IPS-18c (cell line): Measurements from ENCODE around the gene TRIO.

Experiments used
- H3K4me3 ChIP-seq: 2 replicates; pipeline ENCODE4 v1.7.0; 2013; ENCODE audit warnings: low read depth, mild to moderate bottlenecking, low read length, moderate library complexity; ENCODE audit not compliant: insufficient read depth
- H3K9me3 ChIP-seq: one replicate; pipeline ENCODE4 v1.6.1; 2013; ENCODE audit warnings: mild to moderate bottlenecking, low read length, moderate library complexity; ENCODE audit not compliant: control insufficient read depth, insufficient read depth

TRIO gene

DNA sequence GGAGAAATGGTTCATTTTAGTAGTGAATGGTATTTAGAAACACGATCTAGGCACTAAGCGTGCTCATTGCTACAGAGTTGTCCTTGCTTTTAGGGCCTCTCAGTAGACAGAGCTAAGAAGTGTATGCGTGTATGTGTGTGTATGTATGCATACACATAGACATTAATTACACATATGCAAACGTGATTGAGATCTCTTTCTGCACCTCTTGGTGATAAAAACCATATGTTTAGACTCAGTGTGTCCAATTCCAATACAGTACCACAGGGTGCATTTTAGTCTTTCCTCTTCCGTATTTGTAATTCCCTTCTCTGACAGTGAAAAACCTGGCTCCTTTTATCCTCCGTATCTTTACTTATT lies 13.1 kb downstream of the TRIO start:
- H3K4me3 ChIP-seq = no peak overlapping the region
- no peaks in the 10 kb centered on the region for H3K9me3 ChIP-seq

DNA sequence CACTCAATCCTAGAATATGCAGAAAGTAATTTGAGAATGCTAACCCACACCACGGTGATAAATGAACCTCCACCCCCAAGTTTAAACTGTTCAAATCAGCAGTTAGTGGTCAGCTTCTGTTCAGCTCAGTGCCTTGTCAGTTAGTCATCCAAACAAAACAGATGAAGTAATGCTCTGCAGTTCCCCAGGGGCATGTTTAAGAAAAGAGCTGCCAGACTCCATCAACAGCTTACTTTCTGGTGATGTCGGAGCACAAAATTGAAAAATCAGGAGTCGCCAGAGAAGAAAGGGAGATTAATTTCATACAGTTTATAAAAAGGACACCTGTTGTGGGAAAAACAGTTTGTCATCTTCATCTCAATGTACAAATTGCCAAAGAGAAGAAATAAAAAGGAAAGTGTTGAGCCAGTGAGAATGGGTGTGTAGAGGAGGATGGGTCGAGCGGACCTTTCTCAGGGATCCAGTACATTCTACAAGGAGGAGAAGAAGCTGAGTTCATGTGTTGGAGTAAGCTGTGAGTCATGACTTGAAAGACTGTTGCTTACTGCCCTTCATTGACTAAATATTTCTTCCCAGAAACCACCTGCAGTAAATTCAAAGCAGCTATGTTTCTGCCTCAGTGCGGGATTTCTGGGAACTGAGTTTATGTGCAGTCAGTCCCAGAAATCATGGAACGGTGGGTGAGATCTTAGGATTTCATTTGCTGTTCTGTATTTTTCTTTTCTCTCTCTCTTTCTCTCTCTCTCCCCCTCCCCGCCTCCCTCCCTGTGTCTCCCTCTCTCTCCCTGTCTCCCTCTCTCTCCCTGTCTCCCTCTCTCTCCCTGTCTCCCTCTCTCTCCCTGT lies 13.7 kb downstream of the TRIO start:
- Histone ChIP-seq H3K4me3 (no peak overlapping the region), H3K9me3 (no peaks in the 10 kb centered on the region)

- no peaks in the 10 kb centered on the region for H3K9me3 ChIP-seq
- H3K4me3 ChIP-seq = no peak overlapping the region
Measured at GRCh38 chr5:14157493-14157782, 14.3 kb downstream of the TRIO start.

- no peaks in the 10 kb centered on the region for H3K9me3 ChIP-seq
- no peak overlapping the region for H3K4me3 ChIP-seq
Measured at GRCh38 chr5:14158890-14159666, 15.9 kb downstream of the TRIO start.

DNA sequence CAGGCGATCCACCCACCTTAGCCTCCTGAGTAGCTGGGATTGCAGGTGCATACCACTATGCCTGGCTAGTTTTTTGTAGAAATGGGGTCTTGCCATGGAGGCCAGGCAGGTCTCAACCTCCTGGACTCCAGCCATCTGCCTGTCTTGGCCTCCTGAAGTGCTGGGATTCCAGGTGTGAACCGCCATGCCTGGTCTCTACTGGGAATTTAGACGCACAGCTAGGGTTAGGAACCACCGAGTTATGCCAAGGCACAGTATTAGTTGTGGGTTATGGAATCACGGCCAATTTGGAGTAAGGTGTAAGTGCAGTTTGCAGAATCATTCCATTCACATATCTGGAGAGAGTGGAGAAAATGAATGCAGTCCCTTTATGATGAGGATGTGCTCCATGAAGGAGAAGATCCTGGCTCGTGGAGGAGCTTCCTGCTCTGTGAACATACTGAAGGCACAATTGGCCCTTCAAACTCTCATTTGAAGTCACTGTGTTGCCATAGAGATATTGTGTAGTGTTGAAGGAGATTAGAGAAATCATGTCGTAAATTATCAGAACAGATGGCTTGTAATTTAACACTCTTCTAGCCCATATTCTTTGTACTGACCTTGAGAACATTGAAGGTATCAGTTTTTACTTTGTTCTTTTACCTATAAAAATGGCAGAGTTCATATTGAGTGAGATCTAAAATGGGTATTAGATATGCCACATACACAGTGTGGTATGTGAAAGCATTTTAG lies 18.8 kb downstream of the TRIO start:
- Histone ChIP-seq H3K4me3 (no peak overlapping the region), H3K9me3 (no peaks in the 10 kb centered on the region)

DNA sequence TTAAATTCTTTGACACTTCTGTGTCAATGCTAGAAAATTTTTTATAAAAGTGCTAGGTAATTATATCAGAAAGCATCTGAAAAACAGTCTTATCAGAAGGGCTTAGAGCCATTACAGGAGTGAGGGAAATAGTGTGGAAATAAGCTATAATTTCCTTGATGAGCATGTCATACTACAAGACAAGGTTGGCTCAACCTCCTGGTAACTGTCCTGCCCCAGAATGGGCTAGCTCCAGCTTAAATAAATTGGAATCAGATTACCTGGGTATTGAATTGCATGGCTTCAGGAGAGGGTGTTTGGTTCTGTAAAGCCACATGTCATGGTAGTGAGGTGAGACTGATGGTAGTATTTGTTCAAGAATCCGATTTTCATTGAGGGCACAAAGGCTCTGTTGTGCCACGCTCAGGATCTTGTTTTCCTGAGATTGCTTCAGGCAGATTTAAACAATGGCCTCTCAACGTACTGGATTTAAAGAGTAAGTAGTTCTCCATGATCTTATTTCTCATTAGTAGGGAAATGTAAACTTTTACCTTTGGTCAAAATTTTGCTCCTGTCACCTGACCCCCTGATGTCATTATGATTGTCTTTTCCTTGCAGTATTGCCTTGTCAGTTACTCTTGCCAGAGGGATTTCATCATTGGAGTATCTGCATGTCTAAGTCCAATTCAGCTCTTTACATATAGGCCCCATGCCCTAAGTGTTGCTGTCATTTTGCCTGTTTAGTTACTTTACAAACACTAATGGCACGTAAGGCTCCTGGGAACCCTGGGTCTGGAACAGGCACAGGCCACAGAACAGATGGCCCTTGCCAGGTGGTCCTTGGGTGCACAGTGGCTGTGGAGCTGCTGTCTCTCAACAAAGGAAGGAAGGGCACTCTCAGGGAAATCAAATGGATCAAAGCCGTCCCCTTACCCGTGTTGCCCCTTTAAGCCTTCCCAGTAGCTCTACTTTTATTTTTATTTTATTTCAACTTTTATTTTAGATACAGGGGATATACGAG lies 21.3 kb downstream of the TRIO start:
- H3K9me3 ChIP-seq = no peaks in the 10 kb centered on the region
- no peak overlapping the region for H3K4me3 ChIP-seq

DNA sequence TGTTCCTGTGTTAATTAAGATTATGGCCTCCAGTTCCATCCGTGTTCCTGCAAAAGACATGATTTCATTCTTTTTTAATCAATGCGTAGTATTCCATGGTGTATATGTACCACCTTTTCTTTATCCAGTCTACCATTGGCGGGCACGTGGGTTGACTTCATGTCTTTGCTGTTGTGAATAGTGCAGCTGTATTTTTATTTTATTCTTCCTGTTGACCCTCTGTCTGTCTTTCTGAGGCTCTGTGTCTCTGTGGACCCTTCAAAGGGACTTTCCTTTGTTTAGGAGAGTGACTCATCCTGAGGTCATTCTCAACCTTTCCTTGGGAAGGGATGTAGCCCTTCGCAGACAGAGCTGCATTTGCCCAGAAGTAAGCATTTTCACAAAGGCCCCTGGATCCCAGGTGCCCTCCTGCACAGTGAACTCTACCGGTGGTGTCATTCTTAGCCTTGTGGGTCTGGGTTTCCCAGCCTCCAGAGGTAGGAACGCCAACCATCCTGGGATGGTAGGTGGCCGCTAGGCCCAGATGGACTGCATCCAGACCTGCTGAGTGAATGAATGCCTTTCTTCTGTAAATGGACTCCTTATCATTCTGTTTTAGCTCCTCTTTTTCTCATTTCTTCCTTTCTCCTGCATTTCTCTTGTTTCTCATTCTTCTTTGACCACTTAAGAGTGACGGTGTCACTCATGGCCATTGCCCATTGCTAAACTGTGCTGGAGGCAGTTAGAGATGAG lies 22.4 kb downstream of the TRIO start:
- no peaks in the 10 kb centered on the region for H3K9me3 ChIP-seq
- H3K4me3 ChIP-seq = no peak overlapping the region

- Histone ChIP-seq H3K9me3 (no peaks in the 10 kb centered on the region), H3K4me3 (no peak overlapping the region)
Measured at GRCh38 chr5:14166437-14166836, 23.3 kb downstream of the TRIO start.

- H3K4me3 ChIP-seq = no peak overlapping the region
- H3K9me3 ChIP-seq = no peaks in the 10 kb centered on the region
Measured at GRCh38 chr5:14167211-14167845, 24.2 kb downstream of the TRIO start.

DNA sequence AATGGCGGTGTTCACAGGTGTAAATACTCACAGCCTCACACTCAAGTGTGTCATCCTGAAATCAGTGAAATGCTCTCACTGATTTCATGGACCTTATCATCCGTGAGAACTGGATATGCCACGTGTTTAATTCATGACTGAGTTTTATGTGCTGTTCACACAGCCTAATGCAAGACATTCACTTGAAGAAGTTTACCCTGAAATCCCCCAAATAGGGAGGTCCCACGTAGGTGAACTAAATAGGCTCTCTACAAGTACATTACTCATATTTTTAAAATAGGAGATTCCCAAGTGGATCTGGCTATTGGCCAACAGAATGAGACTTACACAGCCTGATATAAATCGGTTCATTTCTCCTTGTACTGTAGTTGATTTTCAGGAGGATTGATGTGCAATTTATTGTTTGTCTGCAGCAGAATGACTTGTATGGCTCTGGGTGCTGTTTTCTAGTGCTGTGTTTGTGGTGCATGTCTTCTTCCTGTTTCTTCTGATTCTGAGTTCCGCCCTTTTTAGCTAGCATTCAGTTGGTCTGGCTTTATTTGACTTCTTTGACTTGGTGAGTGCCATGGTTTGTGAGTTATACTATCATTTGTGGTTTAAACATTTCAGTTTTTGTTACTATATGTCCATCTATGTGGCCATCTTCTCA lies 25.1 kb downstream of the TRIO start:
- Histone ChIP-seq H3K9me3 (no peaks in the 10 kb centered on the region), H3K4me3 (no peak overlapping the region)

DNA sequence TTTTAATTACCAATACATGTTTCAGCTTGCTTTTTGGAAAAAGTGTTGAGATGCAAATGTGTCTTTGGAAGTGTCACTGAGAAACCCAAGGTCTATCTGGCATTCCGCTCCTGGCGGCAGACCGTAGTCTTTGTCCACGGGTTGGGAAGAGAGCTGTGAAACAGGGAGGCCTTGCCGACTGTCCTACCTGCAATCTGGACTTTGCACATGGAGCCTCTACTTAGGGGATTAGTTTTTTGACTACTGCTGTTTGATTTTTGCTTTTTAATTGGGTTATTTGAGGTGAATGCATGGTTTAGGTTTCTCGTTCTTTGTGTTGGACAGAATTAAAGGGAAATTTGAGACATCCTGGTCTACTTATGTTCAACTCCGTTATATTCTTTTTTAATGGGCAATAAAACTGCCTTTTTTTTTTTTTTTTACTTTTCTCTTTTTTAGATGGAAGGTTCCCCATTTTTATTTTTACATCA lies 25.7 kb downstream of the TRIO start:
- Histone ChIP-seq H3K9me3 (no peaks in the 10 kb centered on the region), H3K4me3 (no peak overlapping the region)

DNA sequence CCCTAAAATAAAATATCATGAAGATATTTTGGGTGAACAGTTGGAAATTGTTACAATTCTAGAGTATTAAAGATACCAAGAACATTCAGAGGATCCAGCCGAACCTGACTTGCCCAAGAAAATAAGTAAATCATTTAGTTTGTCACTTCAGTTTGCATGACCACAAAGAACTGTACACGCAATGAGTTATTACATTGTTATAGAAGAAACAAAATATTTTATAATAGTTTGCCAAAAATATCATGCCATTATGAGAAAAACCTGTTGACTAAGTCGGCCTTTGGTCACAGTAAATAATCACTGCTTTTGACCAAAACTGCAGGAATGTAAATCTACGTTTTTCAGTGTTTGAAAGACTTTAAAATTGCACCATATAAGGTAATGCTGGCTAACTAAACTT lies 27.9 kb downstream of the TRIO start:
- H3K9me3 ChIP-seq = no peaks in the 10 kb centered on the region
- H3K4me3 ChIP-seq = no peak overlapping the region

DNA sequence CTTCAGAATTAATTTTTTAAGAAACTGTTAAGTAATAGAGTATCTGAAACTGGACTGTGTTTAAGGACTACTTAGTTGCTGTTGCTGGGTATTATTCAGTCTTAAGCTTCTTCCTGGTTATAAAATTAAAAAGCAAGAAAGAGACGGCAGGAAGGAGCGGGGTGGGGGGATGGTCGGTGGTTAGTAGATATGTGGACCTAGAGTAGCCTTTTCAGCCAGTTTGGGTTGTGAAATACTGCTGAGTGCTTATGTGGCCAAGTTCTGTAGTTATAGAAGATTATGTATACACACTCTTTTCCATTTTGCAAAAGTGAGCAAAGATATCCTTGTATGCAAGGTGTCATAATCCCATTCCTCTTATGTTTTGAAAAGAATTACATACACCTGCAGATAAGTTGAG lies 28.5 kb downstream of the TRIO start:
- Histone ChIP-seq H3K4me3 (no peak overlapping the region), H3K9me3 (no peaks in the 10 kb centered on the region)

GRCh38 chr5:14172149-14172795 lies 29.1 kb downstream of the TRIO start:
- no peak overlapping the region for H3K4me3 ChIP-seq
- H3K9me3 ChIP-seq = no peaks in the 10 kb centered on the region
